ENCODE results near the gene SLC25A3. TPM values are rescaled to one million over a fixed set of nuclear protein-coding genes. Genes with fewer than 3 reads are reported as not detected.
A peak's percentile ranks its signal among the peaks of the same experiment; 100 is the strongest.
"Not testable (repeated sequence)": the region's sequence is repeated elsewhere in the genome, so short reads cannot be mapped to it uniquely, and the experiment has no call there.

SLC25A3 gene
- polyA plus RNA-seq, 3 donors from 2014 or later = 238 to 406 (median 286) TPM

- Mint-ChIP-seq H3K27me3 (ENCODE audit: low read depth in 3 of 3) (peaks cover 0 to 5% (median 2%) of the 10 kb centered on the region in 3 donors), H3K9me3 (no peaks in the 10 kb centered on the region), H3K4me3 (no peak overlapping the region), H3K4me1 (no peaks in the 10 kb centered on the region), H3K36me3 (no peaks in the 10 kb centered on the region), H3K27ac (no peak overlapping the region)
- DNase-seq = no peak
Observed at GRCh38 chr12:98579347-98579746, 14.1 kb upstream of the SLC25A3 start.

GRCh38 chr12:98579835-98580234 is 13.7 kb upstream of the SLC25A3 start:
- no peaks in the 10 kb centered on the region for H3K4me1 Mint-ChIP-seq
- H3K9me3 Mint-ChIP-seq = no peaks in the 10 kb centered on the region
- no peak overlapping the region for H3K4me3 Mint-ChIP-seq
- peaks cover 0 to 5% (median 2%) of the 10 kb centered on the region in 3 donors for H3K27me3 Mint-ChIP-seq (ENCODE audit: low read depth in 3 of 3)
- DNase-seq = no peak
- H3K36me3 Mint-ChIP-seq = no peaks in the 10 kb centered on the region
- no peak overlapping the region for H3K27ac Mint-ChIP-seq

- H3K4me3 Mint-ChIP-seq = no peak overlapping the region
Observed at GRCh38 chr12:98580695-98581094, 12.8 kb upstream of the SLC25A3 start.

GRCh38 chr12:98581101-98581500 is 12.4 kb upstream of the SLC25A3 start:
- Mint-ChIP-seq H3K4me1 (no peaks in the 10 kb centered on the region), H3K9me3 (no peaks in the 10 kb centered on the region), H3K27ac (no peak overlapping the region), H3K36me3 (no peaks in the 10 kb centered on the region), H3K4me3 (no peak overlapping the region), H3K27me3 (ENCODE audit: low read depth in 3 of 3) (peaks cover 0 to 2% (median 2%) of the 10 kb centered on the region in 3 donors)
- no peak for DNase-seq

More at GRCh38 chr12:98580695-98581094, 12.8 kb upstream of the SLC25A3 start:
- no peak overlapping the region for H3K27ac Mint-ChIP-seq
- no peaks in the 10 kb centered on the region for H3K4me1 Mint-ChIP-seq
- no peaks in the 10 kb centered on the region for H3K9me3 Mint-ChIP-seq
- peaks cover 0 to 3% (median 2%) of the 10 kb centered on the region in 3 donors for H3K27me3 Mint-ChIP-seq (ENCODE audit: low read depth in 3 of 3)
- no peak for DNase-seq
- H3K36me3 Mint-ChIP-seq = no peaks in the 10 kb centered on the region

GRCh38 chr12:98582093-98582492 is 11.4 kb upstream of the SLC25A3 start:
- H3K27ac Mint-ChIP-seq = no peak overlapping the region

GRCh38 chr12:98587084-98587483 is 6.4 kb upstream of the SLC25A3 start:
- H3K36me3 Mint-ChIP-seq = no peaks in the 10 kb centered on the region
- H3K27ac Mint-ChIP-seq = no peak overlapping the region
- no peak for DNase-seq
- H3K27me3 Mint-ChIP-seq (ENCODE audit: low read depth in 3 of 3) = no peaks in the 10 kb centered on the region
- no peaks in the 10 kb centered on the region for H3K9me3 Mint-ChIP-seq
- no peak overlapping the region for H3K4me3 Mint-ChIP-seq
- H3K4me1 Mint-ChIP-seq = peaks cover 0 to 1% of the 10 kb centered on the region in 2 donors

More at GRCh38 chr12:98582093-98582492, 11.4 kb upstream of the SLC25A3 start:
- Mint-ChIP-seq H3K36me3 (no peaks in the 10 kb centered on the region), H3K27me3 (ENCODE audit: low read depth in 3 of 3) (peaks cover 0 to 2% (median 0%) of the 10 kb centered on the region in 3 donors), H3K9me3 (no peaks in the 10 kb centered on the region), H3K4me3 (no peak overlapping the region), H3K4me1 (no peaks in the 10 kb centered on the region)
- DNase-seq = no peak

GRCh38 chr12:98591209-98591608 is 2.3 kb upstream of the SLC25A3 start:
- DNase-seq = no peak
- Mint-ChIP-seq H3K36me3 (peaks cover 0 to 6% (median 0%) of the 10 kb centered on the region in 3 donors), H3K27me3 (ENCODE audit: low read depth in 3 of 3) (peaks cover 4 to 7% (median 7%) of the 10 kb centered on the region in 3 donors), H3K27ac (peak overlapping the region in 5 of 6 donors; percentile 7 to 89 (median 74)), H3K9me3 (no peaks in the 10 kb centered on the region), H3K4me3 (peak overlapping the region in 3 of 5 donors; percentile 20 to 68 (median 56)), H3K4me1 (peaks cover 29 to 30% of the 10 kb centered on the region in 2 donors)

- peak overlapping the region; percentile 91 to 99 (median 98) for H3K27ac Mint-ChIP-seq
- H3K36me3 Mint-ChIP-seq = peaks cover 0 to 11% (median under 1%) of the 10 kb centered on the region in 3 donors
- DNase-seq = no peak
- no peaks in the 10 kb centered on the region for H3K9me3 Mint-ChIP-seq
- H3K4me1 Mint-ChIP-seq = peaks cover 40 to 41% of the 10 kb centered on the region in 2 donors
- peak overlapping the region; percentile 89 to 98 (median 95) for H3K4me3 Mint-ChIP-seq
- peaks cover 6 to 7% (median 7%) of the 10 kb centered on the region in 3 donors for H3K27me3 Mint-ChIP-seq (ENCODE audit: low read depth in 3 of 3)
Observed at GRCh38 chr12:98592825-98593322, 612 bp upstream of the SLC25A3 start.

GRCh38 chr12:98594050-98594835 is 757 bp downstream of the SLC25A3 start:
- peaks cover 40 to 47% of the 10 kb centered on the region in 2 donors for H3K4me1 Mint-ChIP-seq
- peak in 1 of 3 donors; percentile 9 for DNase-seq
- peak overlapping the region; percentile 89 to 98 (median 95) for H3K4me3 Mint-ChIP-seq
- H3K27ac Mint-ChIP-seq = peak overlapping the region; percentile 91 to 99 (median 98)
- H3K36me3 Mint-ChIP-seq = peaks cover 0 to 18% (median 6%) of the 10 kb centered on the region in 3 donors
- peaks cover 6 to 7% (median 7%) of the 10 kb centered on the region in 3 donors for H3K27me3 Mint-ChIP-seq (ENCODE audit: low read depth in 3 of 3)
- no peaks in the 10 kb centered on the region for H3K9me3 Mint-ChIP-seq

GRCh38 chr12:98595243-98595988 is 1.9 kb downstream of the SLC25A3 start:
- H3K4me3 Mint-ChIP-seq = peak overlapping the region; percentile 89 to 98 (median 95)
- peaks cover 0 to 18% (median 6%) of the 10 kb centered on the region in 3 donors for H3K36me3 Mint-ChIP-seq
- H3K27ac Mint-ChIP-seq = peak overlapping the region; percentile 91 to 99 (median 98)
- H3K9me3 Mint-ChIP-seq = no peaks in the 10 kb centered on the region
- peak; percentile 24 to 32 (median 26) for DNase-seq
- H3K4me1 Mint-ChIP-seq = peaks cover 40 to 47% of the 10 kb centered on the region in 2 donors
- H3K27me3 Mint-ChIP-seq (ENCODE audit: low read depth in 3 of 3) = peaks cover 6 to 7% (median 7%) of the 10 kb centered on the region in 3 donors

GRCh38 chr12:98597313-98597712 is 3.8 kb downstream of the SLC25A3 start:
- not testable (repeated sequence) for H3K9me3 Mint-ChIP-seq
- H3K36me3 Mint-ChIP-seq = peaks cover 7 to 28% (median 15%) of the 10 kb centered on the region in 3 donors

GRCh38 chr12:98601924-98602323 is 8.4 kb downstream of the SLC25A3 start:
- Mint-ChIP-seq H3K4me3 (no peak overlapping the region), H3K27me3 (ENCODE audit: low read depth in 3 of 3) (no peaks in the 10 kb centered on the region), H3K36me3 (peaks cover 7 to 34% (median 23%) of the 10 kb centered on the region in 3 donors), H3K27ac (no peak overlapping the region), H3K4me1 (peaks cover 5 to 18% of the 10 kb centered on the region in 2 donors), H3K9me3 (no peaks in the 10 kb centered on the region)
- DNase-seq = no peak

More at GRCh38 chr12:98597313-98597712, 3.8 kb downstream of the SLC25A3 start:
- not testable (repeated sequence) for H3K4me3 Mint-ChIP-seq; DNase-seq; H3K27me3 Mint-ChIP-seq (ENCODE audit: low read depth in 3 of 3)
- H3K4me1 Mint-ChIP-seq = peaks cover 39 to 47% of the 10 kb centered on the region in 2 donors
- peak overlapping the region in 2 of 6 donors; percentile 24 to 62 for H3K27ac Mint-ChIP-seq

GRCh38 chr12:98606359-98606988 is 13.0 kb downstream of the SLC25A3 start:
- Mint-ChIP-seq H3K27ac (peak overlapping the region in 2 of 6 donors; percentile 34 to 74), H3K9me3 (no peaks in the 10 kb centered on the region), H3K36me3 (peaks cover 3 to 13% (median 8%) of the 10 kb centered on the region in 3 donors), H3K4me3 (peak overlapping the region in 1 of 5 donors; percentile 9), H3K4me1 (peaks cover 6 to 13% of the 10 kb centered on the region in 2 donors), H3K27me3 (ENCODE audit: low read depth in 3 of 3) (peaks cover 0 to 2% (median 0%) of the 10 kb centered on the region in 3 donors)
- DNase-seq = no peak
